K562 (cell line): Measurements from ENCODE around the gene JAKMIP1. TPM values are rescaled to one million over a fixed set of nuclear protein-coding genes. Genes with fewer than 3 reads are reported as not detected.

Experiments
- ATAC-seq: fragments of 200-7000 bp; cut with Tn5 transposase; 3 replicates; pipeline ENCODE4 v1.9.1; 2020; ENCODE audit warnings: moderate library complexity
- BruUV-seq: library from RNA; stranded (reverse); fragments of 400-500 nt; replicated peaks from 2 replicates; lab custom pipeline; 2021; lab: Mats Ljungman, UMichigan
- CTCF ChIA-PET: fragments of 300-600 bp; formaldehyde crosslinking; extraction: SDS; loops from one replicate; lab custom pipeline; 2021; ENCODE audit warnings: low intra/inter-chr PET ratio; lab: Yijun Ruan, JAX
- POLR2A ChIA-PET: fragments of 300-600, 350-650 bp; sonication (Branson Sonifier 250); formaldehyde crosslinking; extraction: SDS; loops from one replicate; lab custom pipeline; 2021; ENCODE audit warnings: antibody characterized with exemption, inconsistent platforms; lab: Yijun Ruan, JAX
- DNase-seq, 4 experiments: peaks; one replicate each; pipeline versions ENCODE4 v3.0.0 to v3.0.0-alpha.2; 2011 to 2018; ENCODE audit warnings: low spot score in 3 of 4, mixed read lengths in 3 of 4; ENCODE audit errors: extremely low read depth in 1 of 4
- FAIRE-seq: peaks from 2 replicates; lab custom pipeline; 2011; peaks lifted over from hg19 to GRCh38; lab: Jason Lieb, UNC
- H2AFZ ChIP-seq: 2 replicates; pipeline ENCODE4 v1.6.0; 2011; ENCODE audit warnings: low read depth, low read length, control low read depth, inconsistent platforms
- H3K27ac ChIP-seq: fragments of 200-600 bp; 3 replicates; pipeline ENCODE4 v1.8.0; 2011; ENCODE audit warnings: low read depth, mild to moderate bottlenecking, control low read depth, inconsistent platforms, low read length, moderate library complexity, mixed read lengths; ENCODE audit errors: extremely low read depth
- H3K27me3 ChIP-seq, 2 experiments: fragments of 300-600 bp in 1 of 2; 2 replicates in 1 of 2; 3 replicates in 1 of 2; pipeline versions ENCODE4 v1.6.0 to v1.8.0; 2011; ENCODE audit warnings: inconsistent platforms in 2 of 2, low read length in 2 of 2, mild to moderate bottlenecking in 1 of 2, mixed read lengths in 1 of 2, moderate library complexity in 1 of 2; ENCODE audit not compliant: control insufficient read depth in 2 of 2, insufficient read depth in 2 of 2
- H3K36me3 ChIP-seq: fragments of 300-600 bp; 3 replicates; pipeline ENCODE4 v1.8.0; 2011; ENCODE audit warnings: mild to moderate bottlenecking, low read length, inconsistent platforms; ENCODE audit not compliant: control insufficient read depth, insufficient read depth
- H3K4me1 ChIP-seq, 2 experiments: fragments of 200-600 bp in 1 of 2; replicated peaks in 1 of 2; 2 replicates in 1 of 2; 3 replicates in 1 of 2; pipeline versions ENCODE4 v1.5.1 to v1.8.0; 2011; ENCODE audit warnings: inconsistent platforms in 2 of 2, low read length in 2 of 2, mild to moderate bottlenecking in 1 of 2, mixed read lengths in 1 of 2, moderate library complexity in 1 of 2; ENCODE audit not compliant: control insufficient read depth in 2 of 2, insufficient read depth in 2 of 2
- H3K4me2 ChIP-seq: 2 replicates; pipeline ENCODE4 v1.6.1; 2011; ENCODE audit warnings: low read length, control low read depth, inconsistent platforms, mixed read lengths; ENCODE audit not compliant: insufficient read depth
- H3K4me3 ChIP-seq: fragments of 200-600 bp; sonication (generic), shearing (Covaris generic); 2 replicates; pipeline ENCODE4 v1.5.1; 2016; ENCODE audit warnings: control low read depth, inconsistent platforms
- H3K79me2 ChIP-seq: fragments of 200-600 bp; 3 replicates; pipeline ENCODE4 v1.8.0; 2011; ENCODE audit warnings: low read length, inconsistent platforms; ENCODE audit not compliant: control insufficient read depth, insufficient read depth
- H3K9ac ChIP-seq, 2 experiments: 2 replicates each; pipeline versions ENCODE4 v1.6.0 to v1.6.1; 2011; ENCODE audit warnings: low read depth in 2 of 2, low read length in 2 of 2, control low read depth in 1 of 2, inconsistent platforms in 1 of 2, mild to moderate bottlenecking in 1 of 2, mixed read lengths in 1 of 2; ENCODE audit not compliant: insufficient read depth in 1 of 2
- H3K9me1 ChIP-seq: one replicate; pipeline ENCODE4 v1.6.0; 2011; ENCODE audit warnings: inconsistent platforms, mild to moderate bottlenecking, low read length, moderate library complexity; ENCODE audit not compliant: control insufficient read depth, insufficient read depth
- H3K9me3 ChIP-seq: replicated peaks from 2 replicates; pipeline ENCODE4 v1.5.1; 2011; ENCODE audit warnings: low read depth, low read length, inconsistent platforms; ENCODE audit not compliant: control insufficient read depth, insufficient read depth
- H4K20me1 ChIP-seq: replicated peaks from 2 replicates; pipeline ENCODE4 v1.6.1; 2011; ENCODE audit warnings: low read length, inconsistent platforms, mixed read lengths; ENCODE audit not compliant: control insufficient read depth, insufficient read depth
- C11orf30 ChIP-seq: fragments of 450-650 bp; IDR thresholded peaks from 2 replicates; pipeline ENCODE4 v1.6.1; 2016; ENCODE audit warnings: low read depth, mild to moderate bottlenecking
- CBX8 ChIP-seq: fragments of 200-600 bp; sonication (generic); IDR thresholded peaks from 2 replicates; pipeline ENCODE4 v1.6.1; 2012; ENCODE audit warnings: borderline replicate concordance, mixed run types, low read depth, mild to moderate bottlenecking, moderate library complexity, mixed read lengths, low read length, control low read depth, inconsistent platforms; ENCODE audit not compliant: poor library complexity, severe bottlenecking; ENCODE audit errors: extremely low read depth
- CEBPB ChIP-seq: fragments of 450-650 bp; IDR thresholded peaks from 2 replicates; pipeline ENCODE4 v1.6.1; 2016; ENCODE audit warnings: missing genetic modification characterization, missing compliant biosample characterization
- E2F4 ChIP-seq: sonication (generic); formaldehyde crosslinking; IDR thresholded peaks from 2 replicates; pipeline ENCODE4 v1.8.0; 2022; ENCODE audit warnings: mild to moderate bottlenecking, low read depth, missing genetic modification reagents
- KLF6 ChIP-seq: fragments of 250-450 bp; sonication (Bioruptor Pico); IDR thresholded peaks from 2 replicates; pipeline ENCODE4 v1.4.0; 2020; ENCODE audit warnings: mild to moderate bottlenecking, moderate library complexity, borderline replicate concordance
- NELFE ChIP-seq: IDR thresholded peaks from 2 replicates; pipeline ENCODE4 v1.6.1; 2011; ENCODE audit warnings: mild to moderate bottlenecking; ENCODE audit not compliant: insufficient read depth, insufficient read length
- RBM25 ChIP-seq: fragments of 200-400 bp; formaldehyde crosslinking; IDR thresholded peaks from 2 replicates; pipeline ENCODE4 v1.6.1; 2018; ENCODE audit warnings: low read length, low read depth, moderate library complexity; ENCODE audit not compliant: severe bottlenecking
- ZNF134 ChIP-seq: fragments of 250-450 bp; sonication (Bioruptor Pico); conservative IDR thresholded peaks from 2 replicates; pipeline ENCODE4 v1.4.0; 2020
- ZNF347 ChIP-seq: fragments of 450-650 bp; formaldehyde crosslinking; IDR thresholded peaks from 2 replicates; pipeline ENCODE4 v1.4.0; 2020; ENCODE audit warnings: low read depth, mild to moderate bottlenecking, moderate library complexity
- ZNF609 ChIP-seq: sonication (generic); formaldehyde crosslinking; IDR thresholded peaks from 2 replicates; pipeline ENCODE4 v1.8.1; 2023; ENCODE audit warnings: missing genetic modification reagents, mild to moderate bottlenecking, borderline replicate concordance
- WGBS: fragments of 100-300 bp; shearing (Covaris generic); methylation state at CpG from one replicate; pipeline ENCODE4 v1.1.6; 2016; ENCODE audit warnings: low coverage, mixed read lengths; ENCODE audit not compliant: insufficient coverage; ENCODE audit errors: missing lambda C conversion rate; 5-methylcytosine and 5-hydroxymethylcytosine counted together
- in situ Hi-C: fragments of 300-500 bp; cut with MboI; formaldehyde crosslinking; loops from 4 replicates; pipeline ENCODE4 v1.15.0; 2018; ENCODE audit warnings: inconsistent platforms, mixed read lengths
- intact Hi-C: fragments of 100-400 bp; cut with micrococcal nuclease; formaldehyde crosslinking; loops from 2 replicates; pipeline ENCODE4 v1.14.2; 2022
- polyA plus RNA-seq, 8 experiments: library from polyadenylated mRNA; depleted of rRNA in 4 of 8; stranded (reverse) in 5 of 8; unstranded in 3 of 8; fragments of >200 nt; fragmentation: Nextera tagmentation in 2 of 8; fragmentation: Illumina TruSeq in 1 of 8; extraction: Ambion mirVana in 2 of 8; extraction: Trizol in 1 of 8; gene quantifications; 2 replicates each; pipeline versions ENCODE4 v1.2.1 to v1.2.3, GENCODE V29; 2011 to 2014; ENCODE audit warnings: inconsistent platforms in 1 of 8, missing spikeins in 1 of 8
- total RNA-seq, 7 experiments: library from RNA; depleted of rRNA in 6 of 7; stranded (reverse); fragments of >200 nt in 6 of 7; fragmentation: Illumina TruSeq in 2 of 7; extraction: Trizol in 2 of 7; gene quantifications; 2 replicates each; pipeline versions ENCODE4 v1.2.1 to v1.2.3, GENCODE V29; 2011 to 2021; ENCODE audit warnings: low replicate concordance in 1 of 7

Gene JAKMIP1
- total and polyA plus RNA-seq, 9 of the 15 experiments (the other 6 are each of a cell fraction or from before 2014, with no cell fraction given) = not detected

- no peak overlapping the region for H3K4me3 ChIP-seq
- ChIA-PET CTCF (no interaction called here), POLR2A (no interaction called here)
- no peaks in the 10 kb centered on the region for H3K36me3 ChIP-seq
- H3K9ac ChIP-seq = no peak overlapping the region
- H3K79me2 ChIP-seq = no peaks in the 10 kb centered on the region
- WGBS = 0% methylated on average over 3 of the region's 6 CpGs
- no peak overlapping the region for H2AFZ ChIP-seq
- no peaks in the 10 kb centered on the region for H3K9me3 ChIP-seq
- FAIRE-seq (no peak), DNase-seq (no peak), ATAC-seq (no peak)
- H3K4me1 ChIP-seq = peaks cover 0 to 6% of the 10 kb centered on the region in 2 experiments; a peak in 1 of 5 replicates
- no peak for TF ChIP-seq CBX8
- peak; percentile 69 for TF ChIP-seq RBM25
- TF ChIP-seq KLF6 = no peak
- peak; percentile 50; the same call in 1 of the 2 replicates for TF ChIP-seq CEBPB (tag)
- TF ChIP-seq ZNF609 (CRISPR knock-in tag) = no peak
- TF ChIP-seq C11orf30 = no peak
- no peak for TF ChIP-seq E2F4
- no peak for TF ChIP-seq ZNF347 (CRISPR knock-in tag)
- no peak for TF ChIP-seq ZNF134 (CRISPR knock-in tag)
- no peak for TF ChIP-seq NELFE
- H3K27ac ChIP-seq = no peak overlapping the region
- no TSS peak for BruUV-seq
- no peaks in the 10 kb centered on the region; the same call in 1 of the 2 replicates for H4K20me1 ChIP-seq
- intact Hi-C loops (no loop called here), in situ Hi-C loops (no loop called here)
- H3K9me1 ChIP-seq = no peaks in the 10 kb centered on the region
- H3K27me3 ChIP-seq = peaks cover 0 to 23% of the 10 kb centered on the region in 2 experiments; a peak in 3 of 5 replicates
- no peak overlapping the region for H3K4me2 ChIP-seq
Observed at GRCh38 chr4:5976431-5976830, 223.9 kb downstream of the JAKMIP1 start.
